NCI-H82 treated with DMSO at 0.1 percent for 48 hours (cell line): Measurements from ENCODE around the gene NR1H4.
"Not testable (repeated sequence)": the region's sequence is repeated elsewhere in the genome, so short reads cannot be mapped to it uniquely, and the experiment has no call there.

Experiments used
- DNase-seq: peaks from one replicate; lab custom pipeline; 2025; ENCODE audit not compliant: unreplicated experiment; lab: John Stamatoyannopoulos, UW

Gene NR1H4

GRCh38 chr12:100565987-100566545, 92.4 kb downstream of the NR1H4 start:
- no peak for DNase-seq

- DNase-seq = no peak
Observed at GRCh38 chr12:100566887-100567637, 93.4 kb downstream of the NR1H4 start.

- no peak for DNase-seq
Observed at GRCh38 chr12:100567945-100568344, 94.3 kb downstream of the NR1H4 start.

- no peak for DNase-seq
Observed at GRCh38 chr12:100572184-100572583, 98.5 kb downstream of the NR1H4 start.

- peak; percentile 60 for DNase-seq
Observed at GRCh38 chr12:100573292-100574186, 99.9 kb downstream of the NR1H4 start, which contains the start of gene GAS2L3. Gene GAS2L3 (plus strand): TSS chr12:100573684. CDS start chr12:100594905, 21,221 bp downstream.

GRCh38 chr12:100574187-100575074, 100.8 kb downstream of the NR1H4 start:
- DNase-seq = peak; percentile 6

GRCh38 chr12:100576331-100577036, 102.8 kb downstream of the NR1H4 start:
- no peak for DNase-seq

- no peak for DNase-seq
Observed at GRCh38 chr12:100578923-100579322, 105.3 kb downstream of the NR1H4 start.

- no peak for DNase-seq
Observed at GRCh38 chr12:100579844-100580243, 106.2 kb downstream of the NR1H4 start.

GRCh38 chr12:100584256-100584655, 110.6 kb downstream of the NR1H4 start:
- no peak for DNase-seq

GRCh38 chr12:100591979-100592378, 118.3 kb downstream of the NR1H4 start:
- DNase-seq = no peak

- DNase-seq = no peak
Observed at GRCh38 chr12:100593490-100593889, 119.8 kb downstream of the NR1H4 start.

GRCh38 chr12:100601626-100602025, 128.0 kb downstream of the NR1H4 start:
- DNase-seq = no peak

- DNase-seq = not testable (repeated sequence)
Observed at GRCh38 chr12:100602997-100603396, 129.3 kb downstream of the NR1H4 start.

- DNase-seq = no peak
Observed at GRCh38 chr12:100608776-100609175, 135.1 kb downstream of the NR1H4 start.

GRCh38 chr12:100610666-100611430, 137.2 kb downstream of the NR1H4 start:
- DNase-seq = no peak

- no peak for DNase-seq
Observed at GRCh38 chr12:100612606-100613005, 138.9 kb downstream of the NR1H4 start.
